NCI-H2081 treated with DMSO at 0.1 percent for 48 hours (cell line): Measurements from ENCODE around the gene IPO9.
"Not testable (repeated sequence)": the region's sequence is repeated elsewhere in the genome, so short reads cannot be mapped to it uniquely, and the experiment has no call there.

Source experiments
- DNase-seq: peaks from one replicate; lab custom pipeline; 2025; lab: John Stamatoyannopoulos, UW

The IPO9 gene

GRCh38 chr1:201848230-201848629 is 19.3 kb downstream of the IPO9 start:
- DNase-seq: no peak

GRCh38 chr1:201849372-201850052 is 20.6 kb downstream of the IPO9 start:
- no peak for DNase-seq

GRCh38 chr1:201850053-201850397 is 21.1 kb downstream of the IPO9 start:
- no peak for DNase-seq

- no peak for DNase-seq
Observed at GRCh38 chr1:201851949-201852348, 23.0 kb downstream of the IPO9 start.

GRCh38 chr1:201856722-201857121 is 27.8 kb downstream of the IPO9 start:
- not testable (repeated sequence) for DNase-seq

- DNase-seq: no peak
Observed at GRCh38 chr1:201859424-201859823, 30.5 kb downstream of the IPO9 start.

- DNase-seq: no peak
Observed at GRCh38 chr1:201861448-201861847, 32.5 kb downstream of the IPO9 start.

- no peak for DNase-seq
Observed at GRCh38 chr1:201870397-201870796, 41.4 kb downstream of the IPO9 start.

GRCh38 chr1:201874672-201875071 is 45.7 kb downstream of the IPO9 start:
- no peak for DNase-seq

- no peak for DNase-seq
Observed at GRCh38 chr1:201876148-201876818, 47.3 kb downstream of the IPO9 start.

GRCh38 chr1:201877877-201878401 is 49.0 kb downstream of the IPO9 start:
- no peak for DNase-seq

- DNase-seq: no peak
Observed at GRCh38 chr1:201880928-201881571, 52.1 kb downstream of the IPO9 start.

- no peak for DNase-seq
Observed at GRCh38 chr1:201881617-201882016, 52.7 kb downstream of the IPO9 start.

GRCh38 chr1:201882665-201883132 is 53.7 kb downstream of the IPO9 start:
- no peak for DNase-seq

GRCh38 chr1:201883266-201883665 is 54.3 kb downstream of the IPO9 start:
- DNase-seq: no peak

- no peak for DNase-seq
Observed at GRCh38 chr1:201883786-201884185, 54.8 kb downstream of the IPO9 start.

GRCh38 chr1:201884425-201884824 is 55.5 kb downstream of the IPO9 start:
- DNase-seq: no peak

GRCh38 chr1:201885531-201886075 is 56.6 kb downstream of the IPO9 start:
- DNase-seq: no peak

GRCh38 chr1:201886103-201886885 is 57.3 kb downstream of the IPO9 start:
- DNase-seq: no peak

- no peak for DNase-seq
Observed at GRCh38 chr1:201887116-201887866, 58.3 kb downstream of the IPO9 start.
